ENCODE data around the gene RCSD1.

RCSD1 gene

GRCh38 chr1:167678838-167679237 is 48.8 kb downstream of the RCSD1 start:
- DNase-seq (ENCODE audit: low read depth): no peak
- TF ChIP-seq POLR2A (IDR thresholded peaks at IDR 0.05; ENCODE audit: extremely low read depth, insufficient read length) (no peak), CTCF (IDR thresholded peaks at IDR 0.05; ENCODE audit: low read depth, low read length) (no peak), MYC (IDR thresholded peaks at IDR 0.05; ENCODE audit: low read depth, low read length) (no peak), MAX (IDR thresholded peaks at IDR 0.05; ENCODE audit: low read depth, low read length) (no peak)
- no peak overlapping the region for H3K4me3 ChIP-seq (ENCODE audit: low read depth, low read length)

GRCh38 chr1:167679714-167680113 is 49.7 kb downstream of the RCSD1 start:
- no peak for DNase-seq (ENCODE audit: low read depth)
- TF ChIP-seq CTCF (IDR thresholded peaks at IDR 0.05; ENCODE audit: low read depth, low read length) (no peak), MYC (IDR thresholded peaks at IDR 0.05; ENCODE audit: low read depth, low read length) (no peak), POLR2A (IDR thresholded peaks at IDR 0.05; ENCODE audit: extremely low read depth, insufficient read length) (no peak), MAX (IDR thresholded peaks at IDR 0.05; ENCODE audit: low read depth, low read length) (no peak)
- no peak overlapping the region for H3K4me3 ChIP-seq (ENCODE audit: low read depth, low read length)

GRCh38 chr1:167681024-167681423 is 51.0 kb downstream of the RCSD1 start:
- no peak for TF ChIP-seq MAX (IDR thresholded peaks at IDR 0.05; ENCODE audit: low read depth, low read length)
- no peak for TF ChIP-seq MYC (IDR thresholded peaks at IDR 0.05; ENCODE audit: low read depth, low read length)
- TF ChIP-seq POLR2A (IDR thresholded peaks at IDR 0.05; ENCODE audit: extremely low read depth, insufficient read length): no peak
- no peak for TF ChIP-seq CTCF (IDR thresholded peaks at IDR 0.05; ENCODE audit: low read depth, low read length)
- H3K4me3 ChIP-seq (ENCODE audit: low read depth, low read length): no peak overlapping the region
- no peak for DNase-seq (ENCODE audit: low read depth)

- TF ChIP-seq CTCF (IDR thresholded peaks at IDR 0.05; ENCODE audit: low read depth, low read length) (no peak), MYC (IDR thresholded peaks at IDR 0.05; ENCODE audit: low read depth, low read length) (no peak), MAX (IDR thresholded peaks at IDR 0.05; ENCODE audit: low read depth, low read length) (no peak), POLR2A (IDR thresholded peaks at IDR 0.05; ENCODE audit: extremely low read depth, insufficient read length) (no peak)
- H3K4me3 ChIP-seq (ENCODE audit: low read depth, low read length): no peak overlapping the region
- no peak for DNase-seq (ENCODE audit: low read depth)
These were observed 51.5 kb downstream of the RCSD1 start for GRCh38 chr1:167681451-167682098.

GRCh38 chr1:167683226-167683625 is 53.2 kb downstream of the RCSD1 start:
- DNase-seq (ENCODE audit: low read depth): no peak
- no peak for TF ChIP-seq MAX (IDR thresholded peaks at IDR 0.05; ENCODE audit: low read depth, low read length)
- TF ChIP-seq POLR2A (IDR thresholded peaks at IDR 0.05; ENCODE audit: extremely low read depth, insufficient read length): no peak
- TF ChIP-seq MYC (IDR thresholded peaks at IDR 0.05; ENCODE audit: low read depth, low read length): no peak
- no peak for TF ChIP-seq CTCF (IDR thresholded peaks at IDR 0.05; ENCODE audit: low read depth, low read length)
- H3K4me3 ChIP-seq (ENCODE audit: low read depth, low read length): no peak overlapping the region

All from NB4 (cell line).